A673 (cell line): ENCODE results near the gene MYO18B.

Experiments used
- CTCF ChIP-seq: fragments of 300-800, 200-600 bp; sonication (generic); conservative IDR thresholded peaks from 2 replicates; pipeline ENCODE4 v1.5.1; 2017; ENCODE audit warnings: low read depth, mild to moderate bottlenecking, antibody characterized with exemption, low read length, moderate library complexity, mixed read lengths
- EZH2 ChIP-seq: fragments of 200-600 bp; sonication (generic); IDR thresholded peaks from 2 replicates; pipeline ENCODE4 v1.6.1; 2017; ENCODE audit warnings: borderline replicate concordance, low read depth, mild to moderate bottlenecking, mixed read lengths, antibody characterized with exemption, low read length; ENCODE audit not compliant: poor library complexity, severe bottlenecking

DNA sequence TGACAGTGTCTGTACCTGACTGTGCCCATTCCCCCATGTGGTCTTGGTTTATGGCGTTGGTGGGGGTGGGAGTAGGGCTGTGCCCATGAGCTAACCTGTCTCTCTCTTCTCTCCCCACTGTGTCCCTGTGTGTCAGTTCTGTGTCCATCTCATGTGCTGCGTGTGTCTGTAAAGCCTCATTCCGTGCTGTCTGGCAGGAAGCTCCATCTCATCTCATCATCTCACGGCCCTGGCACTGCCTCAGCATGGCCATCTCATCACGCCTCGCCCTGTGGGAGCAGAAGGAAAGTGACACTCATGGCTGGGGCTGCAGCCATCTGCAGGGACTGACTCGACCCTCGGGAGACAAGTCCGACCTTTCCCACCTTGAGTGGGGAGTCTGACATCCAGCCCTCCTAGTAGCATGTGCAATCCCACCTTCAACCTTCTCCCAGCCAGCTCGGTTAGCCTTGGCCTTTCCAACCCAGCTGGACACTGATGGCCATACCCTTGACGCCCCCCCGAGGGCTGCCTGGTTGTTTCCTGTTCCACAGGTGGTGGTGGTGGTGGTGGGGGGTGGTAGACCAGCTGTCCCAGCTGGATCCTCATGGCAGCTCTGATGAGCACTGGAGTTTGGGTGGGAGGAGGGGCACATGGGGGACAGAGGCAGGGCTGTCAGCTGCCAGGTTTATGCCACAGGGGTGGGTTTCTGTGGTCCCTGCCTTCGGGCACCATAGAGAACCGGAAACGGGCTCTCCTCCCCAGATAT is 19.0 kb downstream of the MYO18B start:
- TF ChIP-seq CTCF: no peak
- no peak for TF ChIP-seq EZH2
